T-helper 2 cell treated with Interferon-gamma antibody and Interleukin-4, amounts not matched to agents 100 ng/mL and 5 ng/mL, for 36 hours (primary cell): Measurements from ENCODE around the gene PDE1C. TPM values are rescaled to one million over a fixed set of nuclear protein-coding genes. Genes with fewer than 3 reads are reported as not detected.
"Not testable (repeated sequence)": the region's sequence is repeated elsewhere in the genome, so short reads cannot be mapped to it uniquely, and the experiment has no call there.

Experiments
- intact Hi-C: fragments of 100-400 bp; cut with micrococcal nuclease; formaldehyde crosslinking; loops from one replicate; pipeline ENCODE4 v1.15.1; 2023
- total RNA-seq: library from RNA; stranded (reverse); gene quantifications from 2 replicates; pipeline ENCODE4 v1.2.3, GENCODE V29; 2022

Gene PDE1C
- not detected in 2 replicates for total RNA-seq

GRCh38 chr7:32070406-32071360, at the start of gene PDE1C:
PDE1C (minus strand) TSS chr7:32070407.
- intact Hi-C loops, result no loop called here

GRCh38 chr7:32119790-32120196, 49.6 kb upstream of the PDE1C start:
- intact Hi-C loops, result no loop called here

- intact Hi-C loops, result no loop called here
Observed at GRCh38 chr7:32117837-32118236, 47.6 kb upstream of the PDE1C start.

GRCh38 chr7:32116436-32116835, 46.2 kb upstream of the PDE1C start:
- intact Hi-C loops, result no loop called here

GRCh38 chr7:32115831-32116230, 45.6 kb upstream of the PDE1C start:
- intact Hi-C loops, result no loop called here

GRCh38 chr7:32108651-32109050, 38.4 kb upstream of the PDE1C start:
- intact Hi-C loops, result no loop called here

- intact Hi-C loops, result no loop called here
Observed at GRCh38 chr7:32104766-32105165, 34.6 kb upstream of the PDE1C start.

- intact Hi-C loops, result no loop called here
Observed at GRCh38 chr7:32103361-32103760, 33.2 kb upstream of the PDE1C start.

- intact Hi-C loops, result no loop called here
Observed at GRCh38 chr7:32102432-32102873, 32.2 kb upstream of the PDE1C start.

- intact Hi-C loops, result no loop called here
Observed at GRCh38 chr7:32100407-32100907, 30.2 kb upstream of the PDE1C start.

- intact Hi-C loops, result no loop called here
Observed at GRCh38 chr7:32094516-32094915, 24.3 kb upstream of the PDE1C start.

- intact Hi-C loops, result no loop called here
Observed at GRCh38 chr7:32093415-32094408, 23.5 kb upstream of the PDE1C start.

GRCh38 chr7:32092346-32092745, 22.1 kb upstream of the PDE1C start:
- intact Hi-C loops, result no loop called here

GRCh38 chr7:32091608-32092210, 21.5 kb upstream of the PDE1C start:
- intact Hi-C loops, result no loop called here

- intact Hi-C loops, result no loop called here
Observed at GRCh38 chr7:32089678-32090077, 19.5 kb upstream of the PDE1C start.

- intact Hi-C loops, result no loop called here
Observed at GRCh38 chr7:32089256-32089655, 19.0 kb upstream of the PDE1C start.

- intact Hi-C loops, result no loop called here
Observed at GRCh38 chr7:32088451-32088881, 18.3 kb upstream of the PDE1C start.

- intact Hi-C loops, result no loop called here
Observed at GRCh38 chr7:32079510-32079909, 9.3 kb upstream of the PDE1C start.

- intact Hi-C loops, result no loop called here
Observed at GRCh38 chr7:32078824-32079223, 8.6 kb upstream of the PDE1C start.

GRCh38 chr7:32077806-32078205, 7.6 kb upstream of the PDE1C start:
- intact Hi-C loops, result no loop called here

- intact Hi-C loops, result not testable (repeated sequence)
Observed at GRCh38 chr7:32076802-32077201, 6.6 kb upstream of the PDE1C start.
